Testis (tissue), 3 donors: ENCODE data around the gene UPB1. TPM values are rescaled to one million over a fixed set of nuclear protein-coding genes. Genes with fewer than 3 reads are reported as not detected.
A peak's percentile ranks its signal among the peaks of the same experiment; 100 is the strongest.

Experiments used
- DNase-seq: peaks from one replicate; pipeline ENCODE4 v3.0.0-alpha.2; 2019
- H3K27ac ChIP-seq, 2 donors: fragments of 200-600 bp; sonication (generic); one replicate each; pipeline ENCODE4 v1.5.1; 2019
- H3K27me3 ChIP-seq: fragments of 200-600 bp; sonication (generic); one replicate; pipeline ENCODE4 v1.5.1; 2019
- H3K36me3 ChIP-seq: fragments of 200-600 bp; sonication (generic); one replicate; pipeline ENCODE4 v1.5.1; 2017; ENCODE audit warnings: low read depth; ENCODE audit errors: missing control alignments
- H3K4me1 ChIP-seq: fragments of 200-600 bp; sonication (generic); one replicate; pipeline ENCODE4 v1.5.1; 2019
- H3K4me3 ChIP-seq, 2 donors: fragments of 200-600 bp; sonication (generic); one replicate each; pipeline ENCODE4 v1.5.1; 2017 to 2019
- H3K9me3 ChIP-seq: fragments of 200-600 bp; sonication (generic); one replicate; pipeline ENCODE4 v1.5.1; 2017
- POLR2A ChIP-seq: fragments of 450-650 bp; IDR thresholded peaks from one replicate; pipeline ENCODE4 v1.6.1; 2017; ENCODE audit warnings: antibody characterized with exemption, mild to moderate bottlenecking, moderate library complexity
- WGBS, 2 donors: methylation state at CpG; one replicate each; pipeline ENCODE4 v1.1.5; 2018; 5-methylcytosine and 5-hydroxymethylcytosine counted together
- intact Hi-C: fragments of 100-400 bp; cut with DNase I; formaldehyde crosslinking; loops from one replicate; pipeline ENCODE4 v1.15.1; 2023; ENCODE audit warnings: low total_unique reads
- polyA plus RNA-seq: library from polyadenylated mRNA; stranded (reverse); fragments of 350-450 nt; fragmentation: Illumina TruSeq; extraction: RNeasy Lipid Tissue Mini Kit (QIAGEN cat#74804); gene quantifications from one replicate; pipeline ENCODE4 v1.2.3, GENCODE V29; 2014; ENCODE audit warnings: low read depth, low replicate concordance; ENCODE audit not compliant: insufficient read depth
- total RNA-seq, 2 donors: library from RNA; depleted of rRNA; stranded (reverse); fragments of >200 nt; gene quantifications; one replicate each; pipeline ENCODE4 v1.2.3, GENCODE V29; 2016
- TF ChIP-seq, protein P1 (sequence below), 3 experiments: fragments of 450-650 bp in 2 of 3; fragments of 200-600 bp in 1 of 3; sonication (generic) in 1 of 3; IDR thresholded peaks; one replicate each; pipeline ENCODE4 v1.5.1; 2016 to 2019; ENCODE audit warnings: antibody characterized with exemption in 3 of 3, mild to moderate bottlenecking in 2 of 3, moderate library complexity in 1 of 3

Gene UPB1
- total and polyA plus RNA-seq, 3 donors from 2014 or later = 6.7 to 12.1 (median 11.5) TPM

DNA sequence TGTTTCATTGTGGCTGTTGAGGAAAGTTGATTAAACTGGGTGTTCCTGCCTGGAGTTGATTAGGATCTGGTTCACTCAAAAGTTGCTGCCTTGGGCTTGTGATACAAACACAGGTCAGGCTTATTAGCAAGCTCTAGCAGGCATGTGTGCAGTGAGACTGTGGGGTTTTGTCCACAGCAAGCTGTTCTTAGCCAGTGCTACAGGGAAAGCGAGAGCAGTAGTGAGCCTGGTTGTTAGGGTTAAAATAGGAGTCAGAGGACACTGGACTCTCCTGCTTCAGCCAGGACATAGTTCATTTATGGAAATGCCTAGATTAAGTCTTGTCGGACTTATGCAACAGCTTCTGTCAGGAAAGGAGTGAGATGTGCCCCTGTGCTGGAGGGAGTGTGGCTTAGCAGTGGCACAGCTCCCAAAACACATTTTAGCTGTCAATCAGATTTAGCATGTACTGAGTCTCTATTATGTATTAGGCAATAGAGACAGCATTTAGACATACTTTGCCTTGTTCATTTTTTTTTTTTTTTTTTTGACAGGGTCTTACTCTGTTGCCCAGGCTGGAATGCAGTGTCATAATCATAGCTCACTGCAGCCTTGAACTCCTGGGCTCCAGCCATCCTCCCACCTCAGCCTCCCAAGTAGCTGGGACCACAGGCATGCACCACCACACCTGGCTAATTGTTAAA, 69.4 kb downstream of the UPB1 start:
- Histone ChIP-seq H3K9me3 (no peaks in the 10 kb centered on the region), H3K4me1 (peaks cover 6% of the 10 kb centered on the region), H3K27ac (no peak overlapping the region), H3K27me3 (no peaks in the 10 kb centered on the region), H3K36me3 (no peaks in the 10 kb centered on the region), H3K4me3 (no peak overlapping the region)
- DNase-seq = no peak
- 53 to 68% methylated on average over 2 of the region's 2 CpGs for WGBS, 2 donors
- TF ChIP-seq, protein P1, sequence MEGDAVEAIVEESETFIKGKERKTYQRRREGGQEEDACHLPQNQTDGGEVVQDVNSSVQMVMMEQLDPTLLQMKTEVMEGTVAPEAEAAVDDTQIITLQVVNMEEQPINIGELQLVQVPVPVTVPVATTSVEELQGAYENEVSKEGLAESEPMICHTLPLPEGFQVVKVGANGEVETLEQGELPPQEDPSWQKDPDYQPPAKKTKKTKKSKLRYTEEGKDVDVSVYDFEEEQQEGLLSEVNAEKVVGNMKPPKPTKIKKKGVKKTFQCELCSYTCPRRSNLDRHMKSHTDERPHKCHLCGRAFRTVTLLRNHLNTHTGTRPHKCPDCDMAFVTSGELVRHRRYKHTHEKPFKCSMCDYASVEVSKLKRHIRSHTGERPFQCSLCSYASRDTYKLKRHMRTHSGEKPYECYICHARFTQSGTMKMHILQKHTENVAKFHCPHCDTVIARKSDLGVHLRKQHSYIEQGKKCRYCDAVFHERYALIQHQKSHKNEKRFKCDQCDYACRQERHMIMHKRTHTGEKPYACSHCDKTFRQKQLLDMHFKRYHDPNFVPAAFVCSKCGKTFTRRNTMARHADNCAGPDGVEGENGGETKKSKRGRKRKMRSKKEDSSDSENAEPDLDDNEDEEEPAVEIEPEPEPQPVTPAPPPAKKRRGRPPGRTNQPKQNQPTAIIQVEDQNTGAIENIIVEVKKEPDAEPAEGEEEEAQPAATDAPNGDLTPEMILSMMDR (IDR thresholded peaks at IDR 0.05) = no peak
- TF ChIP-seq POLR2A = no peak
- intact Hi-C loops = no loop called here

DNA sequence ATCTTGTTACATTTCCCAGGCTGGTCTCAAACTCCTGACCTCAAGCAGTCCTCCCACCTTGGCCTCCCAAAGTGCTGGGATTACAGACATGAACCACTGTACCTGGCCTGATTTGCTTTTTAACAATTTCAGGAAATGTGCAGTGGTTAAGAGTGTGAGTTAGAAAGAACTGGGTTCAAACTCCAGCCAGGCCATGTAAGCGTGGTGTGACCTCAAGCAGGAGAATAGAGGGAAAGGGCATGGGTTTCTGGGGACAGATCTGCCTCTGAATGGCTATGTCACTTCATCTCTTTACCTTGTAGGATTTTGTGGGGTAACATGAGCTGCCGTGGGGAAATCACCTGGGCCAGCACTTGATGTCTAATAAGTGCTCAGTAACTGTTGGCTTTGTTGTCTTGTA, 69.9 kb downstream of the UPB1 start:
- H3K4me1 ChIP-seq = peaks cover 6% of the 10 kb centered on the region
- H3K4me3 ChIP-seq = no peak overlapping the region
- no peaks in the 10 kb centered on the region for H3K9me3 ChIP-seq
- no peaks in the 10 kb centered on the region for H3K27me3 ChIP-seq
- no peak for TF ChIP-seq POLR2A
- TF ChIP-seq, protein P1 (IDR thresholded peaks at IDR 0.05) = no peak
- no peaks in the 10 kb centered on the region for H3K36me3 ChIP-seq
- intact Hi-C loops = no loop called here
- no peak overlapping the region for H3K27ac ChIP-seq
- DNase-seq = no peak
- WGBS, 2 donors = 84 to 93% methylated on average over 2 of the region's 2 CpGs

DNA sequence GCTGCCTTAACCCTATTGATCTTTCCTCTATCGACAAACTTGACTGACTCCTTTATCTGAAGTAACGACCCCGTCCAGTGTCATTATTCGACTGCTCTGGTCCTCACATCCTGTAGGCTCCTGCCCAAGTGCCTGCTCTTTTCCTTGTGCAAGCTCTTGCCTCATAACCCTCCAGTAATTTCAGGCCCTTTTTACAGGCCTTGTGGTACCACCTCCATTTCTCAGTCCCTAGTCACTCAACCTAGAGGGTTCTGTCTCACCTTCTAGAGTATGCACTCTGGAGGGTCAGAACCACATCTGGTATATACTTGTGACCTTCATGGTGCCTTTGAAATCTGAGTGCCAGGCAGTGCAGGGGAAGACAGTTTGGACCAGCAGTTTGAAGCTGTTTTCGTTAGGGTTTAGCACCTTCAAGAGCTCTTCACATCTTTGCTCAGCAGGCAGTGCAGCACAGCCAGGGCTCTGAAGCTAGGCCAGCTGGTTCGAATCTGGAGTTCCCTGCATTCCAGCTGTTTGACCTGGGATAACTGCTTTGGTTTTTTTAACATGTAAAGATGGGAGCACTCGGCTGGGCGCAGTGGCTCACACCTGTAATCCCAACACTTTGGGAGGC, 71.9 kb downstream of the UPB1 start:
- no peak overlapping the region for H3K4me3 ChIP-seq
- 63 to 68% methylated on average over 6 to 8 of the region's 8 CpGs for WGBS, 2 donors
- DNase-seq = no peak
- intact Hi-C loops = no loop called here
- no peaks in the 10 kb centered on the region for H3K27me3 ChIP-seq
- H3K9me3 ChIP-seq = no peaks in the 10 kb centered on the region
- TF ChIP-seq, protein P1 (IDR thresholded peaks at IDR 0.05) = no peak
- TF ChIP-seq POLR2A = no peak
- no peak overlapping the region for H3K27ac ChIP-seq
- H3K4me1 ChIP-seq = peaks cover 9% of the 10 kb centered on the region
- H3K36me3 ChIP-seq = no peaks in the 10 kb centered on the region

DNA sequence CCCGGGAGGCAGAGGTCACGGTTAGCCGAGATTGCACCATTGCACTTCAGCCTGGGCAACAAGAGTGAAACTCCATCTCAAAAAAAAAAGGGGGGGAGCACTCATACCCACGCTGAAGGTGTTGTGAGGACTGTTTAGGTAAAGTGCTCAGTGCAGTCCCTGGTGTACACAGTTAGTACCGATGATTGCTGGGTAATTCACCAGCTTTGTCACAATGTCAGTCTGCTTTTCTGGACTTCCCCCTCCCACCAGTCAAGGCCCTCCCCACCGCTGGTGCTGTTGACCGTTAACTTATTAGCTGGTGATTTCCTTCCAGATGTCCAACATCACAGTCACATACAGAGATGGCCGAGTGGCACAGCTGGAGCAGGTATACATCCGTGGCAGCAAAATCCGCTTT, 72.5 kb downstream of the UPB1 start:
- no peak overlapping the region for H3K27ac ChIP-seq
- H3K4me1 ChIP-seq = peaks cover 13% of the 10 kb centered on the region
- intact Hi-C loops = no loop called here
- 81 to 90% methylated on average over 10 of the region's 10 CpGs for WGBS, 2 donors
- no peak for TF ChIP-seq POLR2A
- TF ChIP-seq, protein P1 (IDR thresholded peaks at IDR 0.05) = no peak
- DNase-seq = no peak
- H3K4me3 ChIP-seq = no peak overlapping the region
- no peaks in the 10 kb centered on the region for H3K36me3 ChIP-seq
- no peaks in the 10 kb centered on the region for H3K9me3 ChIP-seq
- H3K27me3 ChIP-seq = no peaks in the 10 kb centered on the region

DNA sequence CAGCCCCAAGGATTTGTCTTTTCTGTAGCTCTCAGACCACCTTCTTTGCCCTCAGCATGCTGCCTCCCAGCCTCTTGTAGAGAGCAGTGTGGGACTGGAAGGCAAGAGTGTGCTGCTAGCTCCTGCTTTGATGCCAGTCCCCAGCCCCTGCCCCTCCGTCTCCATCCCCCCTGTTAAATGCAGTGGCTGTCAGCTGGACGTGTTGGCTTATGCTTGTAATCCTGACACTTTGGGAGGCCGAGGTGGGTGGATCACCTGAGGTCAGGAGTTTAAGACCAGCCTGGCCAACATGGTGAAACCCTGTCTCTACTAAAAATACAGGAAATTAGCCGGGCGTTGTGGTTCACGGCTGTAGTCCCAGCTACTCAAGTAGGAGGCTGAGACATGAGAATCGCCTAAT, 76.1 kb downstream of the UPB1 start:
- intact Hi-C loops = no loop called here
- H3K36me3 ChIP-seq = no peaks in the 10 kb centered on the region

More for the DNA sequence above, 76.1 kb downstream of the UPB1 start:
- no peak for DNase-seq
- Histone ChIP-seq H3K9me3 (no peaks in the 10 kb centered on the region), H3K4me3 (no peak overlapping the region), H3K4me1 (peaks cover 13% of the 10 kb centered on the region), H3K27ac (peak overlapping the region in 1 of 2 donors; percentile 64), H3K27me3 (no peaks in the 10 kb centered on the region)
- no peak for TF ChIP-seq POLR2A
- TF ChIP-seq, protein P1 (IDR thresholded peaks at IDR 0.05) = no peak
- 71 to 85% methylated on average over 7 of the region's 7 CpGs for WGBS, 2 donors
